Dermis blood vessel endothelial cell (primary cell): ENCODE data around the gene SDK2. TPM values are rescaled to one million over a fixed set of nuclear protein-coding genes. Genes with fewer than 3 reads are reported as not detected.
"Not testable (repeated sequence)": the region's sequence is repeated elsewhere in the genome, so short reads cannot be mapped to it uniquely, and the experiment has no call there.

Experiments
- DNase-seq: peaks from one replicate; pipeline ENCODE4 v3.0.0; 2010
- total RNA-seq: library from RNA; depleted of rRNA; stranded (reverse); fragments of >200 nt; gene quantifications from 2 replicates; pipeline ENCODE4 v1.2.3, GENCODE V29; 2014

Gene SDK2
- total RNA-seq, 1 donor from 2014 or later = not detected

DNA sequence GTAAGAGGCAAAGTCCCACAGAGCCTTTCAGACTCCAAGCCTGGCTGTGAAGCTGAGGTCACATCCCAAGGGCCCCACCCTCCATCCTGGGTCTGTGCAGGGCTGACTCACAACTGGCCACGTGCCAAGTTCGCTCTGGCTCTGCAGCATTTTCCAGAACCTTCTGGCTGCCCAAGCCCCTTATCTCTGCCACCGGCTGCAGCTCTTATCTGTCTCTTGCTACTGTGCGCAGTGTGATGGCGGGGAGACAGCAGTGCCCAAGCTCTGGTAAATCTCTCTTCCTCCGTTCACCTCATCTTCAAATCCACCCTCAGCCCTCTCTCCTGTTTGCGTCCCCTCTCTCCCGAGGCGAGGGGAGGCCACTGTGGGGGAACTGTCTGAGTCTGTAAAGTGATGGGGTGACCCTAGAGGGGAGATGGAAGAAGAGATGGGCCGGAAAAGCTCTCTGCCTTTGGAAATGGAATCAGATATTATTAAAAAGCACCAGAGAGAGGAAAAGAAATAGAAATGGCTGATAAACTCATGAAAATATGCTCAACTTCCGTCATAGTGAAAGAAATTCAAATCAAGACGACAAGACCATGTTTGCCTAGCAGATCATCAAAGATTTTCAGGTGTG is 169.8 kb downstream of the SDK2 start:
- DNase-seq = peak; percentile 17

DNA sequence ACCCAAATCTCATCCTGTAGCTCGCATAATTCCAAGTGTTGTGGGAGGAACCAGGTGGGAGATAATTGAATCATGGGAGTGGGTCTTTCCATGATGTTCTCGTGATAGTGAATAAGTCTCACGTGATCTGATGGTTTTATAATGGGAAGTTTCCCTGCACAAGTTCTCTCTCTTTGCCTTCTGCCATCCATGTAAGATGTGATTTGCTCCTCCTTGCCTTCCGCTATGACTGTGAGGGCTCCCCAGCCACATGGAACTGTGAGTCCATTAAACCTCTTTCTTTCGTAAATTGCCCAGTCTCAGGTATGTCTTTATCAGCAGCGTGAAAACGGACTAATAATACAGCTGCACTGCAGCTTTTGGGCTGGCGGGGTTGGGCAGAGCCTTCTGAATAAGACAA is 171.5 kb downstream of the SDK2 start:
- not testable (repeated sequence) for DNase-seq

DNA sequence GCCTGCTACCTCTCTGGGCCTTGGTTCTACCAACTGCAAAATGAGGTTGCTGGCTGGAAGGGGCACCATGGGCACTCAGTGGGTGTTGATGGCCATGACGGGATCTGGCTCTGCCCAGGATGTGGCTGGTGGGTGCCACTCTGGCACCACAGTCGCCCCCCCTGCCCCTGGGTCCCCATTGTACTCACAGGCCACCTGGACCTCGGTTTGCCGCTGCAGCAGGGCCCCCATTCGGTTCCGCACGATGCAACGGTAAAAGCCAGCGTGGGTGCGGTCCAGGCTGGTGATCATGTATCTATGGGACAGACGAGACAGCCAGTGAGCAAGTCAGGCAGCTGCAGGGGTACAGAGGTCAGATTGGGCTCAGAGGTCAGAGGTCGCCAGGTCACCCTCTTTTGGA is 172.3 kb downstream of the SDK2 start:
- DNase-seq = no peak

DNA sequence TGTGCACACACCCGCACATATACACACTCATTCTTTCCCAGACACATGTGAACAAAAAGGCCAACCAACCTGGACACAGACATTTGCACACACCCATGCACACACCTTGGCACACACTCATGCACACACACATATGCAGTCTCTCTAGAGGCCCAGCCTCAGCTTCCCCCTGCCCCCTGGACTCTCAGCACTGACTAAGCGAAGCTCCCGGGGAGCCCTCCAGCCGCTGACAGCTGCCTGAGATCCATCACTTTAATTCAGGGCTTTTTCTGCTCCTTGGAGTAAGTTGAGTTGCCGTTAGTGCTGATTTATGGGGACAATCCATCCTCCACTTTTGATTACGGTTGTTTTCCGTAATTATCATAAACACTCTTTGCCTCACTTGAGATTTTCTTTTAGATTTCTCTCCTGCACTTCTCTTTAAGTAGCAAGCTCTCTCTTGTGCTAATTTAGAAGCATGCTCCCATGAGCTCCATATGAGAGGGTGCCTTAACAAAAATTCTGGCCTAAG is 173.9 kb downstream of the SDK2 start:
- no peak for DNase-seq

DNA sequence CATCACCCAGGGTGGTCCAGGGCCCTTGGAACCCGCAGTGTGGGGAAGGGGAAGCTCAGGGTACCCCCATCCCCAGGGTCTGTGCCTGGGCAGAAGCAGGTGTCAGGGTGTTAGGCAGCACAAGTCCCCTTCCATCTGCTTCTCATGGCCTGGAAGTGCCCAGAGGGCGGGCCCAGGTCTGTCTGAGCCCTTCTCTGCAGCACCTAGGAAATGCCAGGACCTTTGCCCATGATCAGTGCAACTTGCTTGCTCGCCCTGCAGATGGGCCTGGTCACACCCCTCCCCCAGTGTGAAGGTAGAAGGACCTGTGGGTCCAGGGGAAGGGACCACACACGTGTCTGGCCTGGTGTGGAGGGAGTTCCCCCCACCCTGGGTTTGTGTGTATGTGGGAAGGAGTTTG is 174.9 kb downstream of the SDK2 start:
- DNase-seq = no peak

GRCh38 chr17:73468221-73468620 is 176.0 kb downstream of the SDK2 start:
- no peak for DNase-seq

- no peak for DNase-seq
Measured at GRCh38 chr17:73467651-73468050, 176.6 kb downstream of the SDK2 start.

DNA sequence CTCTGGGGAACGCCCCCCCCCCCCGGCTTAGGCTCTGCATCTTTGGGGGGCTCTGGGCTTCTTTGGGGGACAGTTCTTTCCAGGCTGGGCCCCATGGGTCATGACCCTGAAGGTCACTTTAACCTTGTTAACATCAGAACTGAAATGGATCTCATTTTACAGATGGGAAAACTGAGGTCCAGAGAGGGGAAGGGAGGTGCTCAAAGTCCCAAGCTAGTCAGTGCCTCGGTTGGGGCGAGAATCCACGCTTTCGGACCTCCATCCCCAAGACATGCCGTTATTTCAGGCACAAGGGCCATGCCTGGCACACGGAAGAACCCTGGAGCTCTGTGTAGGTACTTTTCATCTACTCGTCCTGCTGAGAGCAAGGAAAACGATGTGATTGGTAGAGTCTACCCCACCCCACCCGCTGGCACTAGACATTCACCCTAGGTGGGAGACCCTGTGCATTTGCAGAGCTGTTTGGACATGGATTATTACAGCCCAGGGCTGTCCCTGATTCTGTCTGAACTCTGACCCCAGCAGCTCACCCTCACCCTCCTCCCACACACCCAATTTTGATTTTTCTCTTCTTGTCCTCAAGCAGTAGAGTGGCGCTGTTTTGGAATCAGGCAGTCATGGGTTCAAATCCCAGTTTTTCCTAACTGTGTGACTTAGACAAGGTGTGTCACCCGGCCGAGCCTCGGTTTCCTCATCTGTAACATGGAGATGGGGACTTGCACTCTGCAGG is 177.4 kb downstream of the SDK2 start:
- DNase-seq = no peak

- no peak for DNase-seq
Measured at GRCh38 chr17:73465953-73466230, 178.4 kb downstream of the SDK2 start.

DNA sequence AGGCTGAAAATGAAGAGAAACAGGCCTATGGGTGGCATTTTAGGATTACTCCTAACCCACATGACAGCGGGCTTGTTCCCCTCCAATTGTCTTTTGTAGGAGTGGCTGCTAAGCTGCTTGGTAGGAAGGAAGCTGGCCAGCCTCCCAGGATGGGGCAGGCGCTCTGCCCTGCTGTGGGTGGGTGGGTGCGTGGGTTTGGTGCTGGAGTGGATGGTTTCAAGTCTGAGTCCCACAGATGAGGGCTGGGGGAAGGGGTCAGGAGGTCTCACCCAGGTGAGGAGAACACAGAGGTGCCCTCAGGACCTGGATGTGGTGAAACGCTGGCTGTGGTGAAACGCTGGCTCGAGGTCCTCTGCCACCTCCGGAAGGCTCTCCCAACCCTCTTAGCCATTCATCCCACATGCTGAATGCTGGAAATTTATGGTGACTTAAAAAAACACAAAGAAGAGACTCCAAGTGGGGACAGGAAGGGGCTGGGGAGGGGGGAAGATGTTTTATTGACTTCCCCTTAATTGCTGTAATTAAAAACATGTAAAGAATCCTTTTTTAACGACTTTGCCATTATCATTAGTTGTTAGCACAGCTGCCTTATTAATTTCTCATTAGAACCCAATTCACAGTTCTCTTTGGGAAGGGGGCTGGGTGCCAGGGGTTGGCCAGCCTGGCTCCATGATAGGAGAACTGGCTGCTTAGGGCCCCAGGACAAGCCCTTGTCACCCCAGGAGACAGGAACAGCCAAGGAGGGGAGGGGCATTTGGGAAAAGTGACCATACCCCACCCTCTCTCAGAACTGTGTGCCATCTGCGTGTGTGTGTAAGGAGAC is 178.9 kb downstream of the SDK2 start:
- DNase-seq = no peak

DNA sequence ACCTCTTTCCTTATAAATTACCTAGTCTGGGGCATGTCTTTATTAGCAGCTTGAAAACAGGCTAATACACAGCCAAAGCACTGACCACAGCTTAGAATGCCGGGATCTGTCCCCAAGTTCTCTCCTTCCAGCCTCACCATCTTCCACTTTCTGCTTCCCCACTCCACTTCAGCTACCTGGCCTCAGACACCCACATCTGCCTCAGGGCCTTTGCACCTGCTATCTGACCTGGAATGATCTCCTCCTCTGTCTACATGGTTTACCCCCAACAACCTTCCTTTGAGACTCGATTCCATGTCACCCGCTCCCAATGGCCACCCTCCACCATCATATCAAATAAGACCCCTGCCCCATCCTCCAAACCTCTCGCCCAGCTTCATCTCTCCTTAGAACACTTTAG is 179.8 kb downstream of the SDK2 start:
- no peak for DNase-seq

DNA sequence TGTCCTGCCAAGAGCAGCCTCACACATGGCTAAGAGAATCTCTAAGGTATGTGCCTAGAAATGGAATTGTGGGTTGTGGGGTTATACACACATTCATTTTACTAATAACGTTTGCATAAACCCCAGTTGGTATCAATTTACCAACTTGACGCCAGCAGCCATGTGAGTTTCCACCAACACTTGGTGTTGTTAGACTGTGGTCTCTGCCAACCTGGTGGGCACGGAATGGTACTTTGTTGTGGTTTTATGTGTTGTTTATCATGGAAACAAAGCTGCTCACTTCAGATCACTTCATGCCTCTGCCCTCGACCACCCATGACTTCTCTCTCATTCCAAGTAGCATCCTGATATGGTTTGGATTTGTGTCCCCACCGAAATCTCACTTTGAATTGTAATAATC is 180.4 kb downstream of the SDK2 start:
- no peak for DNase-seq

DNA sequence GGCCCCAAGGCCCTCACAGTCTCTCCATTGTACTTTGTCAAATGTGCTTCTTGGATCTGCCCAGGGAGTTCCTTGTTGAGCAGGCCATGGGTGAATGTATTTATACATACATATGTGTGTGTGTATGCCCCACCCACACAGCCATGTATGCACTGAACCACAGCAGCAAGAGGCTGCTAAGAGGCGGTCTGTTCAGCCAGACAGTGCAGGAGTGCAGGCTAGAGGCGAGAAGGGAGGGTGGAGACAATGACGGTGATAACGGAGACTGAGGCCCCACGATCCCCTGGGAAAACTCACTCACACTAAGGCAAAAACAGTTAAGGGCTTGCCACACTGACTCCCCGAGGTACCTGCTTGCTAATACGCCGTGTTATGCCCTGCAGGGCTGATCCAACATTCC is 181.4 kb downstream of the SDK2 start:
- DNase-seq = no peak

GRCh38 chr17:73459980-73460379 is 184.3 kb downstream of the SDK2 start:
- DNase-seq = no peak

- no peak for DNase-seq
Measured at GRCh38 chr17:73455767-73456166, 188.5 kb downstream of the SDK2 start.

DNA sequence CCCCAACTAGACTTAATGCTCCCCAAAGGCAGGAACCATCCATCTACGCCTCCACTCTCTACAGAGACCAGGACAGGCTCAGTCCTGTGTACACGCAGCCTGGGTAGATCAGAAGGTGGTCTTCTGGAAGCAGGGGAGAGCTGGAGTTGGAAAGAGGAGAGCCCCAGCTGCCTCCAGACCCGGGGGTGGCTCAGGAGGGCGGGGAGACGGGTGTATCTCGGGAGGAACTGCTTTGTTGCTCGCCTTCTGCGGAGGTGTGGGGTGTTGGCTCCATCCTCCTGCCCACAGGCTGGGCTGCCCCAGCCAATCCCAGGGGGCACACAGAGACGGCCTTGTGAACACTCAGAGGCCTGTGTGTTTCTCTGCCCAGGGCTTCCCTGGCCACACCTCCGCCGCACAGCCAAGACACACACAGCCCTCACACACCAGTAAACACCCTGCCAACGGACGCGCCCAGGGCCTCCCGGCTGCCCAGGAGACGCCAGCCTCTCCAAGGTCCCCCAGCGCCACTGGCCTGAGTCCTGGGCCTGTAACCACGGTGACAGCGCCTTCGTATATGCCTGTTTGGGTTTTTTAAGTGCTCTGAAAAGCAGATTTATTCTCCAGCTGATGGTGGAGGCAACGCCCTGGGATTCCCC is 189.1 kb downstream of the SDK2 start:
- no peak for DNase-seq

DNA sequence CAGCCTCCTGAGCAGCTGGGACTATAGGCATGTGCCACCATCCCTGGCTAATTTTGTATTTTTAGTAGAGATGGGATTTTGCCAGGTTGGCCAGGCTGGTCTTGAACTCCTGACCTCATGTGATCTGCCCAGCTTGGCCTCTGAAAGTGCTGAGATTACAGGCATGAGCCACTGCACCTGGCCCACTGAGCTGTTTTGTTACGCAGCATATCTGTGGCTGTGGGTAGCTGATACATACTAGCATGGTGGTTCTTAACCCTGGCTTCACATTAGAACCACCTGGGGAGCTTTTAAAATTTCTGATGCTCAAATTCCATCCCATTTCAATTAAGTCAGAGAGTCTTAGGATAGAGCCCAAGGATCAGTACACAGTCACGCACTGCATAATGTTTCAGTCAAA is 190.8 kb downstream of the SDK2 start:
- not testable (repeated sequence) for DNase-seq

GRCh38 chr17:73453090-73453489 is 191.2 kb downstream of the SDK2 start:
- no peak for DNase-seq

DNA sequence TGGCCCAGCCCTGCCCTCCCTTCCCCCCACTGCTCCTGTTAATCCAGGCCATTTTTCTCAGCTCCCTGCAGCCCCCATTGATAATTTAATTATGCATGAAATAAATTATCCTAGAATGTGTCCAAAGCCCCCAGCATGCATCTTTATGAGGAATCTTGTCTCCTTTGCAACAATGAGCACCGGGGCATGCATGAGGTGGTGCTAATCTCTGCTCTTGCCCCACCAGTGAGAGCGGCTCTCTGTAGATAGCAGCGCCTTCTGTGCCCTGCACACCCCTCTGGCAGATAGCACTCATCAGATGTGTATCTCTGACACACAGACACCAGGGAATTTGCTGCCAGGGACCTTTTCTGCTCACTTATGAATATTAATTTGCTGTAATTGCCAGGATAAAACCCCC is 192.2 kb downstream of the SDK2 start:
- DNase-seq = no peak

- DNase-seq = no peak
Measured at GRCh38 chr17:73447319-73447718, 196.9 kb downstream of the SDK2 start.

GRCh38 chr17:73446617-73447016 is 197.6 kb downstream of the SDK2 start:
- DNase-seq = no peak

- no peak for DNase-seq
Measured at GRCh38 chr17:73445466-73445865, 198.8 kb downstream of the SDK2 start.

GRCh38 chr17:73444021-73444420 is 200.2 kb downstream of the SDK2 start:
- DNase-seq = no peak
